Measurements from ENCODE around the gene FALEC.

Gene FALEC

DNA sequence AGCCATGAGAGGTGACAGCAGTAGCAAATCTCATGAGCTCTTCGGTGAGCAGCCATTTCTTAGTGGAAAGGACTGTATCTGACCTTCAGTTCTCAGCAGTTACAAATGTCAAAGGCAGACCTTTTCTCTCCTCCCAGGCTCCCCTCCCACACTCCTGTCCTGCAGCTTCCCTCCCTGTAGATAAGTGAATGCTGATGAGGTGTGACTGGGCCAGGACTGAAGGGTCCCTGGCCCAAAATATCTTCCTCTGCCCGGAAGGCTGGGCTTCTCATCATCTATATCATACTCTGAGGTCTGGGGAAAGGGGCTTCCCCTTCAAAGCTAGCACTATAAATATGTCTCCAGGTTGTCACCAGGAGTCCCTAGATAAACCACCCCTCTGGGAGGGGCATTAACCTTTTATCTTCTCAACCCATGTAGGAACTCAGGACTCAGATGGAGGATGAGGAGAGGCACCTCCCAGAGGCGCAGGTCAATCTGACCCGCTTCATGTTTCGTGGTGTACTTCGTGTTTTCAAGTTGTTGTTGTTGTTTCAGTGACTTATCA lies 30.0 kb downstream of the FALEC start:
- DNase-seq (ENCODE audit: low read depth in 2 of 3, low spot score in 1 of 3): no peak

DNA sequence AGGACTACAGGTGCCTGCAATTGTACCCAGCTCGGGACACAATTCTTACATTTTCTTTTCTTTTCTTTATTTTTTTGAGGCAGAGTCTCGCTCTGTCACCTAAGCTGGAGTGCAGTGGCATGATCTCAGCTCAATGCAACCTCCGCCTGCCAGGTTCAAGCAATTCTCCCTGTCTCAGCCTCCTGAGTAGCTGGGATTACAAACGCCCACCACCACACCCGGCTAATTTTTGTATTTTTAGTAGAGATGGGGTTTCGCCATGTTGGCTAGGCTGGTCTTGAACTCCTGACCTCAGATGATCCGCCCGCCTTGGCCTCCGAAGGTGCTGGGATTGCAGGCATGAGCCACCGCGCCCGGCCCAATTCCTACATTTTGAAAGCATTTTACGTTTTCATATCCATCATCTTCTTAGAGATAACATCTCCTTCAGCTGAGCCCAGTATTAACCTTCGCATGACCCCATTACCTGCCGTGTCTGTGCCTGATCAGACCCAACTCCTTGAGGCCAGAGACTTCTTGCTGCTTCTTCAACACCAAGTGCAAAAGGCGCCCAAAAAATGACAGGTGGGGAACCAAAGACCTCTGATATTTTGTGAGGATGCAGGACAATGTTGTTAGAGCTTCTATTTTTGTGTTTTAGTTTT lies 30.9 kb downstream of the FALEC start:
- no peak for DNase-seq (ENCODE audit: low read depth in 2 of 3, low spot score in 1 of 3)

DNA sequence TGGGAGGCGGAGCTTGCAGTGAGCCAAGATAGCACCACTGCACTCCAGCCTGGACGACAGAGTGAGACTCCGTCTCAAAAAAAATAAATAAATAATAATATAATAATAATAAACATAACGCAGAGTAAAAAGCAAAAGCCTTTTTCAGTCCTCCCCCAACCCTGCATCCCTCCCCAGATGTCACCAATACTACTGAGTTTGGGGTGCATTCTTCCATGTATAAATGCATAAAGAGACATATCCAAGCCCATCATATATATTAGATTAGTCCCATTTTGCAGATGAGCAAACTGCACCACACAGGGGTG lies 32.7 kb downstream of the FALEC start:
- no peak for DNase-seq (ENCODE audit: low read depth in 2 of 3, low spot score in 1 of 3)

DNA sequence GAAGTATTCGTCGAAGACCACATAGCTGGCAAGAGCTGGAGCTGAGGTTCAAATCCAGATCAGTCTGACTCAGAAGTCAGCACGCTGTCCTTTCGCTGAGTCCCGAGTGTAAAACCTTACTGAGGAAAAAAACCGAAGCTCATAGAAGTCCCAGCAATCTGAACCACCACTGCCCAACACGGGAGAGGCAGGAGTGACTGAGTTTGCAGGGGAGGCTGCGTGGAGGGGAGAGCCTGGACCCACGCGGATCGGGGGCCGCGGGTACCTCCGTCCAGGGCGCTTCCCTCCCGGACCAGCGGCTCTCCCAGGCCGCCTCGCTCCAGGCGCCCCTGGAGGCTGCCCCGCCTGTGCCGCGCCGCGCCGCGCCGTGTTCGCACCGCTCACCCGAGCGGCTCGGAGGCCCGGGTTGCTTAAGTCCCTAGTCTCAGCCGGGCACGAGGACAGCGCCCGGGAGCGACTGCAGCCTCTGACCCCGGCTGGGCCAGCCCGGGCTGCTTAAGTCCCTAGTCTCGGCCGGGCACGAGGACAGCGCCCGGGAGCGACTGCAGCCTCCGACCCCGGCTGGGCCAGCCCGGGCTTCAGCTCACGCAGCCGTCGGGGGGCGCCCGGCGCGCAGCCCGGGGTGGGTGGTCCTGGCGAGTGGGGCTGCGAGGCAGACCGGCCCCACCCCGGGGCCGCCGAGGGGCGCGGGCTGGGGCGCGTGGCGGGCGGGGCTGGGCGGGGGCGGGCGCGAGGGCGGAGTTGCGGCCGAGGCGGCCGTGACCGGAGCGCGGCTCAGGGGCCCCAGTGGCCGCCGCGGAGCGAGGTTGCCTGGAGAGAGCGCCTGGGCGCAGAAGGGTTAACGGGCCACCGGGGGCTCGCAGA lies 33.3 kb downstream of the FALEC start, which contains the start of gene ADAMTSL4:
ADAMTSL4 (plus strand) TSS at position 777 of the 864 bp plus-strand sequence. CDS start 2,881 bp downstream, outside the sequence.
- no peak for DNase-seq (ENCODE audit: low read depth in 2 of 3, low spot score in 1 of 3)

DNA sequence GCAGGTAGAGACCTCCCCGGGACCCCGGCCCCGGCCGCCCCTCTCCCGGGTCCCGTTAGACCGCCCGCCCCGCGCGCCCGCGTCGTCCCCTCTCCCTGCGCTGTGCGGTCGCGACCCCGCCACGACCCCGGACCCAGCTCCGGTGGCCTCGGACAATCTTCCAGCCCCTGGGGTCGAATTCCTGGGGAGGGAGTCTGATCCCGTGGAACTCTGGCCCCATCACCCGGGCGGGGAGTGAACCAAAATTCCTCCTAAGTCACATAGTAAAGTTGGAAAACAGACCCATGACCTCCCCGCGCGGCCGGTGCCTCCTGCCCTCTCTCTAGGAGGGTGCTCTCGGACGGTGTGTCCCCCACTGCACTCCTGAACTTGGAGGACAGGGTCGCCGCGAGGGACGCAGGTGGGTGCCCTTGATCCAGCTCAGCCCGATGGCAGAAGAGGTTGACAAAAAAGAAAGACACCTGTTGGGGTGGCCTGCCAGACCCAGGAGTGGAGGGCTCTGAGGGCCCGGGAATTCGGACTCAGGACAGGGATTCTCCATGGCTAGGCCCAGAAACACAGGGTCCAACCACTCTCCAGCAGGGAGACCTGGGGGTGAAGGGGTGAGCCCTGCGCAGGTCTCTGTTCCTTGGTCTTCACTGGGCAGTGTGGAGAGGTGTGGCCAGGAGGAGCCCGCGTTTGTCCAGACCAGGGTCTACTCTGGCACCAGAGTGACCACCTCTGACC lies 34.1 kb downstream of the FALEC start:
- DNase-seq (ENCODE audit: low read depth in 2 of 3, low spot score in 1 of 3): no peak

DNA sequence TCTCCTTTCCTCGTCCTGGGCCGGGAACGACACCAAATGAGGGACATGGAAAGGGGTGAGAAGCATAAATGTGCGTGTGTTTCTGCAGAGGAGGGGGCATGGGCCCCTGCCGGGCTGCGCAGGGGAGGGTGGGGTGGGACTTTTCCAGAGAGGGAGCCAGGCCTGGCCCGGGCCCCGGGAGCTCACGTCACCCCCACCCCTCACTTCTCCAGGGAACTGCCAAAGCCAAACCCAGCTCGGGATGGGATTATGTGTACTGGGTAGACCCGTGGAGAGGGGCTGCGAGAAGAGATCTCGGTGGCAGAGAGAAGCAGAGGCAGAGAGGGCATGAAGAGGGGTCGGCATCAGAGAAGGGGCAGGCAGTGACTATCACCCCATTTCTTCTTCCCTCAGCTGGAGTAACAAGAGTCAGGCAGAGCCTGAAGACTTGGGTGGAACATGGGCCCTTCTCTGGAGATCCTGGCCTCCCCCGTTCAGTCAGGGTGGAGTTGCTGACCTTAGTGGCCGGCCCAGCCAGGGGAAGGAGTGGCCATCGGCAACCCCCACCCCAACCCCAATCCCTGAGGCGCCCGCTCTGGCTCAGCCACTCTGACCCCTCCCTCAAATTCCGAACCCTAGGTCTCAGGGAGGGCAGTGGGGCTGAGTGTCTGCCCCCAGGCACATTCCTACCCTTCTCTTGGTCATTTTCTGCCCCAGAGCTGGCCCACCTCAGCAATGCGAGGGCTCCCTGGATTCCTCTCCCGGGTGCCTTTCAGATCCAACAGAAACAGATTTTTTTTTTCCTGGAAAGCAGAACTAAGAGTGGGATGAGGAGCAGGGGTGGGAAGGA lies 34.9 kb downstream of the FALEC start:
- no peak for DNase-seq (ENCODE audit: low read depth in 2 of 3, low spot score in 1 of 3)

DNA sequence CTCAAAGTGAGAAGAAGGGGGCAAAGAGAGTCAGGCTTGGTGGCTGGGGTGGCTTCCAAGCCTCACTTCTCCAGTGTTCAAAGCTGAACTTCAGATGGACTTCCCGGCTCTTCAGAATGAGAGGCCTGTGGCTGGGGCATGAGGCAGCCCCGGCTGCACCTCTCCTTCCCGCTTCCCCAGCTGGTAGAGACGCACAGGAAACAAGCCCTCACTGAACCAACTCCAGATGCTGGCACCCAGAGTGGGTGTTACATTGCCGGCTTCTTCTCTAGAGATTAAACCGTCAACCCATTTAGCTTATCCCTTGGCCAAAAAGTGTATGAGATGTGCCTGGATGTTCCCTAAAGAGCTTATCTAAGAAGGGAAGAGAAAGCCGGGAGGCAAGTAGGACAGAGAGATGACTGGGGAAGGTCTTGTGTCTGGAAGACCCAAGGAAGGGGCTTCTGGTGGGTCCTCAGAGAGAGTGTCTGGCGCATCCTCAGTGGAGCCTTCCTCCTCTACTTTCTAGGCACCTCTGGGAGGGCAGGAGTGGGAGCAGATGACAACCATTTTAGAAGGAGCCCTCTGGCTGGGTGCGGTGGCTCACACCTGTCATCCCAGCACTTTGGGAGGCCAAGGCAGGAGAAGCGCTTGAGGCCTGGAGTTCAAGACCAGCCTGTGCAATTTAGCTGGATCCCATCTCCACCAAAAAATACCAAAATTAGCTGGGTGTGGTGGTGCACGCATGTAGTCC lies 35.7 kb downstream of the FALEC start:
- DNase-seq (ENCODE audit: low read depth in 2 of 3, low spot score in 1 of 3): no peak

DNA sequence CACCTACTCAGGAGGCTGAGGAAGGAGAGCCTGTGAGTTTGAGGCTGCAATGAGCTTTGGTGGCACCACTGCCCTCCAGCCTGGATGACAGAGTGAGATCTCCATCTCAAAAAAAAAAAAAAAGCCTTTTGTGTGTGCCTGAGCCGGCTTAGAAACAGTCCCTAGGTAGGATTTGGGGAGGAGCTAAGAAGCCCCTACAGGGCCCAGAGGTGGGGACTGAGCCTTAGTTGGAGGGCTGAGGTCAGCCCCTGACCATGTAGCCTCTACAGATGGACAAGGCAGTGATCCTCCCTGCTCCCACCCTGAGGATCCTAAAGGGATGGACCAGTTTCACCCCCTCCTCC lies 36.2 kb downstream of the FALEC start:
- DNase-seq (ENCODE audit: low read depth in 2 of 3, low spot score in 1 of 3): no peak

DNA sequence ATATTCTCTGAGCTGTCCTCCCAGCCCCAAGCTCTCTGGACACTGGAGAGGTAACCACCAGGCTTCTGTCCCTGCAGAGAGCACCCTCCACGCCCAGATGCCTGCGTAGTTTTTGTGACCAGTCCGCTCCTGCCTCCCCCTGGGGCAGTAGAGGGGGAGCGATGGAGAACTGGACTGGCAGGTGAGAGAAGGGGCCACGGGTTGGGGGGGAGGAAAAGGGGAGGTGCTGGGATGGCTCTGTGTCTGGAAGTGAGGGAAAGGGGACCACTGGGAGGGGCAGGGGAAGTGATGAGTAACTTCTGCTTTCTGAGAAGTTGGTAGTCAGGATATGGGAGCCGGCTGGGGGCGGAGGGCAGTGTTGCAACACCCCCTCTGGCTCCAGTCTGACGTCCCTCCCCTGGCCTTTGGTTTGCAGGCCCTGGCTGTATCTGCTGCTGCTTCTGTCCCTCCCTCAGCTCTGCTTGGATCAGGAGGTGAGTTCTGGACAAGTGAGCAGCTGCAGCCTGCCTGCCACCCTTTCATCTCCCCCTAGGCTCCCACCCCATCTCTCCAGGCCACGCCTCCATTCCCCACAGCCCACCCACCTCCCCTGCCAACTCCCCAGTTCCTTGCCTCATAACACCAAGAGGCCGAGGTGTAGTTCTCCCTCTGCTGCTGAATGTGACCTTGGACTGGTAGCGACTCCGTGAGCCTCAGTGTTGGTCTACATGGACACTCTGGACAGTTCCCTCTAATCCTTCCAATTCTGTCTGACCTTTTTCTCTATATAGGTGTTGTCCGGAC lies 36.8 kb downstream of the FALEC start:
- no peak for DNase-seq (ENCODE audit: low read depth in 2 of 3, low spot score in 1 of 3)

DNA sequence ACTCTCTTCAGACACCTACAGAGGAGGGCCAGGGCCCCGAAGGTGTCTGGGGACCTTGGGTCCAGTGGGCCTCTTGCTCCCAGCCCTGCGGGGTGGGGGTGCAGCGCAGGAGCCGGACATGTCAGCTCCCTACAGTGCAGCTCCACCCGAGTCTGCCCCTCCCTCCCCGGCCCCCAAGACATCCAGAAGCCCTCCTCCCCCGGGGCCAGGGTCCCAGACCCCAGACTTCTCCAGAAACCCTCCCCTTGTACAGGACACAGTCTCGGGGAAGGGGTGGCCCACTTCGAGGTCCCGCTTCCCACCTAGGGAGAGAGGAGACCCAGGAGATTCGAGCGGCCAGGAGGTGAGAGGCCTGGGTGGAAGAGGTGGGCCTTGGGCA lies 37.3 kb downstream of the FALEC start:
- DNase-seq (ENCODE audit: low read depth in 2 of 3, low spot score in 1 of 3): no peak

DNA sequence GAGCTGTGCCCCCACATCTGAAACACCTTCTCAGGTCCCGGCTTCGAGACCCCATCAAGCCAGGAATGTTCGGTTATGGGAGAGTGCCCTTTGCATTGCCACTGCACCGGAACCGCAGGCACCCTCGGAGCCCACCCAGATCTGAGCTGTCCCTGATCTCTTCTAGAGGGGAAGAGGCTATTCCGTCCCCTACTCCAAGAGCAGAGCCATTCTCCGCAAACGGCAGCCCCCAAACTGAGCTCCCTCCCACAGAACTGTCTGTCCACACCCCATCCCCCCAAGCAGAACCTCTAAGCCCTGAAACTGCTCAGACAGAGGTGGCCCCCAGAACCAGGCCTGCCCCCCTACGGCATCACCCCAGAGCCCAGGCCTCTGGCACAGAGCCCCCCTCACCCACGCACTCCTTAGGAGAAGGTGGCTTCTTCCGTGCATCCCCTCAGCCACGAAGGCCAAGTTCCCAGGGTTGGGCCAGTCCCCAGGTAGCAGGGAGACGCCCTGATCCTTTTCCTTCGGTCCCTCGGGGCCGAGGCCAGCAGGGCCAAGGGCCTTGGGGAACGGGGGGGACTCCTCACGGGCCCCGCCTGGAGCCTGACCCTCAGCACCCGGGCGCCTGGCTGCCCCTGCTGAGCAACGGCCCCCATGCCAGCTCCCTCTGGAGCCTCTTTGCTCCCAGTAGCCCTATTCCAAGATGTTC lies 38.0 kb downstream of the FALEC start:
- DNase-seq (ENCODE audit: low read depth in 2 of 3, low spot score in 1 of 3): no peak

DNA sequence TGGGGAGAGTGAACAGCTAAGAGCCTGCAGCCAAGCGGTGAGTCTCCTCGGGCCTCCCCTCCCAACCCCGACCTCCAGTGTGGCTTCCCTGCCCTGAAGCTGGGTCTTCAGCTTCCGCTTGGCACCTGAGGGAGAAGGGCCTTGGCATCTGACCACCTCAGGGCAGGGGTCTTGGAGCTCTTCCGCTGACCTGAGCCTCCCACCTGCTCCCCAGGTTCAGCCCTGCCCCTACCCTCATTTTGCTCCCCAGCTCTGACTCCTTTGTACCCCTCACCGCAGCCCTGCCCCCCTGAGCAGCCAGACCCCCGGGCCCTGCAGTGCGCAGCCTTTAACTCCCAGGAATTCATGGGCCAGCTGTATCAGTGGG lies 38.5 kb downstream of the FALEC start:
- no peak for DNase-seq (ENCODE audit: low read depth in 2 of 3, low spot score in 1 of 3)

DNA sequence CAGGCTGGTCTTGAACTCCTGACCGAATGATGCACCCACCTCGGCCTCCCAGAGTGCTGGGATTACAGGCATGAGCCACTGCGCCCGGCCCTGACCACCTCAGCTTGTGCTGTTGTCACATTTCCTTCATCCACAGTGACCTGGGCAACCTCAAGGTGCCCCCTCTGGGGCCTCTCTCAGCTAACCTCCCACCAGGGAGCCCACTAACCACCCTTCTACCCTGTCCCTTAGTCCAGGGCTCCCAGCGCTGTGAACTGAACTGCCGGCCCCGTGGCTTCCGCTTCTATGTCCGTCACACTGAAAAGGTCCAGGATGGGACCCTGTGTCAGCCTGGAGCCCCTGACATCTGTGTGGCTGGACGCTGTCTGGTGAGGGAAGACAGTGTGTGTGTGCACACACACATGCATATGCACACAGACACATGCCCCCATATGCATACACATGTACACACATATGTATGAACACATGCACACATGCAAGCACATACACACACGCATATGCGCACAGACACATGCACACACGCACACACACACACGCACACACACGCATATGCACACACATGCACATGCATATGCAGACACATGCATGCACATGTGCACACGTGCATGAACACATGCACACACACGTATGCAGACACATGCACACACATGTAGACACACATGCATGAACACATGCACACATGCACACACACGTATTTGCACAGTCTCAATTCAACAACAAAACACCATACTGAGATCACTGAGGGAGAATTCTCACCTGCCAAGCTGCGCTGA lies 39.8 kb downstream of the FALEC start:
- no peak for DNase-seq (ENCODE audit: low read depth in 2 of 3, low spot score in 1 of 3)

DNA sequence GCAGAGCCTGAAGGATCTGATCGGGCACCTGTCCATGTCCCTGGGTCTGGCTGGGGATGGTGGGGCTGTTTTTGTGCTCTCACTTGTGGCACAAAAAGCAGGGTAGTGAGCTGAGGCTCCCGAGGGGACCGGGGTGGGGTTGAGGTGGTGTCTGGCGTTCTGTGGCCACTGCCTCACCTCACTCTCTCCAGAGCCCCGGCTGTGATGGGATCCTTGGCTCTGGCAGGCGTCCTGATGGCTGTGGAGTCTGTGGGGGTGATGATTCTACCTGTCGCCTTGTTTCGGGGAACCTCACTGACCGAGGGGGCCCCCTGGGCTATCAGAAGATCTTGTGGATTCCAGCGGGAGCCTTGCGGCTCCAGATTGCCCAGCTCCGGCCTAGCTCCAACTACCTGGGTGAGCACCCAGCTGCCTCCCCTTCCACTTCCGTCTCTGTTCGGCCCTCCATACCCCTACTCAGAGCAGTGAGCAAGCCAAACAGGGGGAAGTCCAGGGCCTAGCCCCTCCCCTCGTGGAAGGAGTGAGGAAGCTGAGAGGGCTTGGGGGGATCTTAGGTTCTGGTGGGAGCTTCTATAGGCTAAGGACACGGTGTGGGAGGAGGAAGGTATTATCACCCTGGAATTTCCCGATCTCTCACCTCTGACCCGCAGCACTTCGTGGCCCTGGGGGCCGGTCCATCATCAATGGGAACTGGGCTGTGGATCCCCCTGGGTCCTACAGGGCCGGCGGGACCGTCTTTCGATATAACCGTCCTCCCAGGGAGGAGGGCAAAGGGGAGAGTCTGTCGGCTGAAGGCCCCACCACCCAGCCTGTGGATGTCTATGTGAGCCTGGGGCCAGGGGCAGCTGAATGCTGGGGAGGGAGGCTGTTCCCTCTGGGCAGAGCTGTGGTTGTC lies 40.7 kb downstream of the FALEC start:
- DNase-seq (ENCODE audit: low read depth in 2 of 3, low spot score in 1 of 3): no peak

DNA sequence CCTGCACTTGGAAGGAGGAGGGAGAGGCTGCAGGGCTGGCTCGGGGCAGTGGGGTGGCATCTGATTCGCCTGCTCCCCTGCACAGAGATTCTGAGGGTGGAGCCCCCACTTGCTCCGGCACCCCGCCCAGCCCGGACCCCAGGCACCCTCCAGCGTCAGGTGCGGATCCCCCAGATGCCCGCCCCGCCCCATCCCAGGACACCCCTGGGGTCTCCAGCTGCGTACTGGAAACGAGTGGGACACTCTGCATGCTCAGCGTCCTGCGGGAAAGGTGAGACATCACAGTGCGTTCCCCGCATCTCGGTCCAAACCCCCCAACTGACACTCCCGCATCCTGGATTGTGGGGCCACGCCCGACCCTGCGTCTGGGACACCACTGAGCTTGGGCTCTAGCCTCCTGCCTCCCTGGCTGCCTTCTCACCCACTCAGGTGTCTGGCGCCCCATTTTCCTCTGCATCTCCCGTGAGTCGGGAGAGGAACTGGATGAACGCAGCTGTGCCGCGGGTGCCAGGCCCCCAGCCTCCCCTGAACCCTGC lies 41.6 kb downstream of the FALEC start:
- DNase-seq (ENCODE audit: low read depth in 2 of 3, low spot score in 1 of 3): no peak

DNA sequence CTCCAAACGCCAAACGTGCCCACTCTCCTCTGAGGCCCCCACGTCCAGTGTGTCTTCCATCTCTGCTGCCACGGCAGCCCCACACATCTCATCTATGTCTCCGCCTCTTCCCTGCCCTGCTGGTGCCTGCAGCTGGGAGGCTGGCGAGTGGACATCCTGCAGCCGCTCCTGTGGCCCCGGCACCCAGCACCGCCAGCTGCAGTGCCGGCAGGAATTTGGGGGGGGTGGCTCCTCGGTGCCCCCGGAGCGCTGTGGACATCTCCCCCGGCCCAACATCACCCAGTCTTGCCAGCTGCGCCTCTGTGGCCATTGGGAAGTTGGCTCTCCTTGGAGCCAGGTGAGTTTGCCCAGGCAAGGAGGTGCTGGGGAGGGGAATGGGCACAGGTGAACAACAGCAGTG lies 42.3 kb downstream of the FALEC start:
- no peak for DNase-seq (ENCODE audit: low read depth in 2 of 3, low spot score in 1 of 3)

DNA sequence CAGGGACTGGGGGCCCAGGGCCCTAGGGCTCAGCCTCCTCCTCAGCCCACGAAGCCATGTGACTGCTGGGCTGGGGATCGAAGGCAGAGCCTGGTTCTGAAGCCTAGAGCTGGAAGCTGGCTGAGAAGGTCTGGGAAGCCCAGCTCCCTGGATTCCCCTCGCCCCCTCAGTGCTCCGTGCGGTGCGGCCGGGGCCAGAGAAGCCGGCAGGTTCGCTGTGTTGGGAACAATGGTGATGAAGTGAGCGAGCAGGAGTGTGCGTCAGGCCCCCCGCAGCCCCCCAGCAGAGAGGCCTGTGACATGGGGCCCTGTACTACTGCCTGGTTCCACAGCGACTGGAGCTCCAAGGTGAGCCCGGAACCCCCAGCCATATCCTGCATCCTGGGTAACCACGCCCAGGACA lies 42.8 kb downstream of the FALEC start:
- DNase-seq (ENCODE audit: low read depth in 2 of 3, low spot score in 1 of 3): no peak

All from stimulated activated CD4-positive, alpha-beta T cell treated with anti-CD3 and anti-CD28 coated beads, Interleukin-12 subunit alpha, Interleukin-12 subunit beta, amount 100 ng/mL, for 48 hours (primary cell).